BJ (cell line): ENCODE data around the gene PDIK1L. TPM values are rescaled to one million over a fixed set of nuclear protein-coding genes. Genes with fewer than 3 reads are reported as not detected.

ENCODE experiments used
- CTCF ChIA-PET: fragments of 350-600 bp; formaldehyde crosslinking; extraction: SDS; loops from one replicate; lab custom pipeline; 2021; ENCODE audit warnings: antibody characterized with exemption, inconsistent platforms; lab: Yijun Ruan, JAX
- POLR2A ChIA-PET: fragments of 300-600 bp; sonication (Branson Sonifier 250); formaldehyde crosslinking; extraction: SDS; loops from one replicate; lab custom pipeline; 2021; ENCODE audit warnings: antibody characterized with exemption; lab: Charles Lee
- DNase-seq: peaks from one replicate; pipeline ENCODE4 v3.0.0-alpha.2; 2011; ENCODE audit warnings: low read depth
- H3K27me3 ChIP-seq: 2 replicates; pipeline ENCODE4 v1.6.0; 2011; ENCODE audit warnings: low read length; ENCODE audit not compliant: control insufficient read depth, insufficient read depth
- H3K36me3 ChIP-seq: 2 replicates; pipeline ENCODE4 v1.5.1; 2011; ENCODE audit warnings: low read length; ENCODE audit not compliant: control insufficient read depth, insufficient read depth
- H3K4me3 ChIP-seq: 2 replicates; pipeline ENCODE4 v1.5.1; 2011; ENCODE audit warnings: low read depth, mild to moderate bottlenecking, control low read depth, low read length
- polyA plus RNA-seq: library from polyadenylated mRNA; depleted of rRNA; stranded (reverse); fragments of >200 nt; gene quantifications from 2 replicates; pipeline ENCODE4 v1.2.3, GENCODE V29; 2011
- TF ChIP-seq, protein P1 (sequence below): IDR thresholded peaks from 2 replicates; pipeline ENCODE4 v1.5.1; 2011; ENCODE audit warnings: low read depth, mild to moderate bottlenecking, control low read depth, inconsistent platforms, low read length, moderate library complexity; ENCODE audit not compliant: insufficient read depth

Gene PDIK1L
- polyA plus RNA-seq, 1 experiment: 1.4 TPM

DNA sequence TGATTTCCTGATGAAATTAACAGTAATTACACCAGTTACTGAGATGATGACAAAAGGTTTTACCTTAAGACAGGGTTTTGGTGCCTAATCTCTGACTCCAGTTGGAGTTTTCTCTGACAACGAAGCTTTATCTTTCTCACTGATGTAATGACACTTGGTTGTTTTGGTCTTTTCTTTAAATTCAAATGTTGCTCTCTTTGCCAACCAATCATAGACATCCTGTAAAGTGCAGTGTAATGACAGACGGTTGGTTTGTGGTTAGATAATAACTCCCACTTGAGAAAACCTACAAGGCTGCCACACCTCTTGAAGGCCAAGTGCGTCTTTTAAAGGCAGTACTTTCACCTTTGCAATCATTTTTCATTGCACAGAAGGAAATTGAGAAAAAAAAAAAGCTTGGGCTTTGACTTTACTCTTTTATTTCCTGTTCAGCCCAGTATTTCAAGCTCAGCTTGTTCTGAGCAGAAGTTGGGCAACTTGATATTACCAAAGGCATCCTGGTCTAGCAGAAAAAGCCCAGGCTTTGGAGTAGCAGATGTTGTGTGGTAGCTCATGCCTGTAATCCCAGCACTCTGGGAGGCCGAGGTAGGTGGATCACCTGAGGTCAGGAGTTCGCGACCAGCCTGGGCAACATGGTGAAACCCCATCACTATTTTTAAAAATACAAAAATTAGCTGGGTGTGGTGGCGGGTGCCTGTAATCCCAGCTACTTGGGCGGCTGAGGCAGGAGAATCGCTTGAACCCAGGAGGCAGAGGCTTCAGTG, 14.9 kb downstream of the PDIK1L start:
- DNase-seq: no peak
- no peak overlapping the region for H3K4me3 ChIP-seq
- H3K36me3 ChIP-seq: no peaks in the 10 kb centered on the region
- peaks cover 5% of the 10 kb centered on the region for H3K27me3 ChIP-seq
- ChIA-PET POLR2A (interaction anchor here (0.6 kb wide), 1 partner anchor 132 kb away, joined by 6 read pairs; no protein-coding TSS in a partner anchor), CTCF (interaction anchor here (0.7 to 6.8 kb wide), 6 partner anchors 13 to 108 kb away, joined by 3 to 76 read pairs (median 4); no protein-coding TSS in a partner anchor)
- TF ChIP-seq, protein P1, sequence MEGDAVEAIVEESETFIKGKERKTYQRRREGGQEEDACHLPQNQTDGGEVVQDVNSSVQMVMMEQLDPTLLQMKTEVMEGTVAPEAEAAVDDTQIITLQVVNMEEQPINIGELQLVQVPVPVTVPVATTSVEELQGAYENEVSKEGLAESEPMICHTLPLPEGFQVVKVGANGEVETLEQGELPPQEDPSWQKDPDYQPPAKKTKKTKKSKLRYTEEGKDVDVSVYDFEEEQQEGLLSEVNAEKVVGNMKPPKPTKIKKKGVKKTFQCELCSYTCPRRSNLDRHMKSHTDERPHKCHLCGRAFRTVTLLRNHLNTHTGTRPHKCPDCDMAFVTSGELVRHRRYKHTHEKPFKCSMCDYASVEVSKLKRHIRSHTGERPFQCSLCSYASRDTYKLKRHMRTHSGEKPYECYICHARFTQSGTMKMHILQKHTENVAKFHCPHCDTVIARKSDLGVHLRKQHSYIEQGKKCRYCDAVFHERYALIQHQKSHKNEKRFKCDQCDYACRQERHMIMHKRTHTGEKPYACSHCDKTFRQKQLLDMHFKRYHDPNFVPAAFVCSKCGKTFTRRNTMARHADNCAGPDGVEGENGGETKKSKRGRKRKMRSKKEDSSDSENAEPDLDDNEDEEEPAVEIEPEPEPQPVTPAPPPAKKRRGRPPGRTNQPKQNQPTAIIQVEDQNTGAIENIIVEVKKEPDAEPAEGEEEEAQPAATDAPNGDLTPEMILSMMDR: no peak

GRCh38 chr1:26127235-26128163, 15.9 kb downstream of the PDIK1L start:
- CTCF ChIA-PET: interaction anchor here (1.1 to 6.8 kb wide), 3 partner anchors 14 to 106 kb away, joined by 3 to 76 read pairs (median 6); no protein-coding TSS in a partner anchor
- DNase-seq: no peak
- Histone ChIP-seq H3K36me3 (no peaks in the 10 kb centered on the region), H3K4me3 (no peak overlapping the region), H3K27me3 (peaks cover 5% of the 10 kb centered on the region)
- TF ChIP-seq, protein P1: no peak
- POLR2A ChIA-PET: no interaction called here

DNA sequence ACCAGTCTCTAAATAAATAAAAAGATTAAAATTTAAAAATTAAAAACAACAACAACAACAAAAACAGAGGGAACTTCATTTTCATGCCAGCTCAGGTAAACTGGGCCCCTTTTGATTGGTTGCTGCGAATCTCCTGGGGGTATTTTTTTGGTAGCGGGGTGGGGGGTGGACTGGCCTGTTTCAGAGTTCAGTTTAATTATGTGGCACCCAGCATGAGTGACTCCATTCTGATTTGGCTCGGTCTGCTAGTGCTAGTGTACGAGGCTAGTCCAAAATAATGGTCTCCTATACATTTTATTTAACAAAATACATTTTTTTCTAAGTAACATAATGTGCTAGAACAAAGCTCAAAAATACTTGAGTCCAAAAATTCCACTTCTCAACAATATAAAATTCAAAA, 18.2 kb downstream of the PDIK1L start:
- TF ChIP-seq, protein P1: no peak
- ChIA-PET CTCF (interaction anchor here (0.7 to 6.8 kb wide), 6 partner anchors 12 to 234 kb away, joined by 3 to 76 read pairs (median 4); partner anchors contain the start of gene CEP85), POLR2A (no interaction called here)
- Histone ChIP-seq H3K27me3 (peaks cover 5% of the 10 kb centered on the region), H3K4me3 (no peak overlapping the region), H3K36me3 (no peaks in the 10 kb centered on the region)
- DNase-seq: no peak

GRCh38 chr1:26130695-26131094, 19.1 kb downstream of the PDIK1L start:
- DNase-seq: no peak
- CTCF ChIA-PET: interaction anchor here (0.6 to 6.8 kb wide), 2 partner anchors 11 to 24 kb away, joined by 3 to 76 read pairs; no protein-coding TSS in a partner anchor
- Histone ChIP-seq H3K4me3 (no peak overlapping the region), H3K27me3 (peaks cover 5% of the 10 kb centered on the region), H3K36me3 (no peaks in the 10 kb centered on the region)
- POLR2A ChIA-PET: no interaction called here
- TF ChIP-seq, protein P1: no peak
